SK-N-SH (cell line): Measurements from ENCODE around the gene DUSP1.

Experiments used
- FOXM1 ChIP-seq: IDR thresholded peaks from 2 replicates; pipeline ENCODE4 v1.4.0; 2012; ENCODE audit warnings: low read depth, mild to moderate bottlenecking
- GABPA ChIP-seq: IDR thresholded peaks from 2 replicates; pipeline ENCODE4 v1.4.0; 2012; ENCODE audit warnings: low read depth, mild to moderate bottlenecking
- NRF1 ChIP-seq: IDR thresholded peaks from 2 replicates; pipeline ENCODE4 v1.6.1; 2012; ENCODE audit warnings: low read depth, mild to moderate bottlenecking, low read length
- POLR2AphosphoS5 ChIP-seq: IDR thresholded peaks from 2 replicates; pipeline ENCODE4 v1.6.1; 2012; ENCODE audit warnings: low read depth, low read length
- RAD21 ChIP-seq: IDR thresholded peaks from 2 replicates; pipeline ENCODE4 v1.6.1; 2012; ENCODE audit warnings: mild to moderate bottlenecking, low read length
- SIN3A ChIP-seq: IDR thresholded peaks from 2 replicates; pipeline ENCODE4 v1.6.1; 2012; ENCODE audit warnings: low read depth, mild to moderate bottlenecking, low read length, moderate library complexity, borderline replicate concordance
- TEAD4 ChIP-seq: IDR thresholded peaks from 2 replicates; pipeline ENCODE4 v1.4.0; 2012; ENCODE audit warnings: mild to moderate bottlenecking, borderline replicate concordance; ENCODE audit not compliant: insufficient read depth
- YY1 ChIP-seq: IDR thresholded peaks from 2 replicates; pipeline ENCODE4 v1.4.0; 2012; ENCODE audit warnings: low read depth, mild to moderate bottlenecking
- TF ChIP-seq, protein P1 (sequence below): fragments of 200-600 bp; sonication (generic); IDR thresholded peaks from 2 replicates; pipeline ENCODE4 v1.6.1; 2017; ENCODE audit warnings: antibody characterized with exemption, mild to moderate bottlenecking, moderate library complexity

DNA sequence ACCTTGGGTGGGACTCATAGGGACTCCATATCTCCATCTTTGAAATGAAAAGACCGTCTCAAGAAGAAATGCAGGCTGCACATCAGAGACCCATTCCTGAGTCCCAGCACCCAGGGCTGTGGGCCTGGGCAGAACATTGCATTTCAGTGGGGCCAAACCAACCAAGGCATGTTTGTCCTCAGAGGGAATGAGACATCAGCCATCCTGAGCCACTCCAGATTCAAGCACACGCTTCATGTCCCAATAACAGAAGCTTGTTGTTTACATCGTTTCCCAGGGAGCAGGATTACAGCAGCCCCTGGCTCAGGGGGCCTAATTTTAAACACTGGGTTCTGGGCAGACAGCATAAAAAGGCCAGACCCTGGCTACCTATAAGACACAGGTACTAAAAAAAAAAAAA, 24.3 kb downstream of the DUSP1 start:
- TF ChIP-seq FOXM1 = no peak
- TF ChIP-seq, protein P1, sequence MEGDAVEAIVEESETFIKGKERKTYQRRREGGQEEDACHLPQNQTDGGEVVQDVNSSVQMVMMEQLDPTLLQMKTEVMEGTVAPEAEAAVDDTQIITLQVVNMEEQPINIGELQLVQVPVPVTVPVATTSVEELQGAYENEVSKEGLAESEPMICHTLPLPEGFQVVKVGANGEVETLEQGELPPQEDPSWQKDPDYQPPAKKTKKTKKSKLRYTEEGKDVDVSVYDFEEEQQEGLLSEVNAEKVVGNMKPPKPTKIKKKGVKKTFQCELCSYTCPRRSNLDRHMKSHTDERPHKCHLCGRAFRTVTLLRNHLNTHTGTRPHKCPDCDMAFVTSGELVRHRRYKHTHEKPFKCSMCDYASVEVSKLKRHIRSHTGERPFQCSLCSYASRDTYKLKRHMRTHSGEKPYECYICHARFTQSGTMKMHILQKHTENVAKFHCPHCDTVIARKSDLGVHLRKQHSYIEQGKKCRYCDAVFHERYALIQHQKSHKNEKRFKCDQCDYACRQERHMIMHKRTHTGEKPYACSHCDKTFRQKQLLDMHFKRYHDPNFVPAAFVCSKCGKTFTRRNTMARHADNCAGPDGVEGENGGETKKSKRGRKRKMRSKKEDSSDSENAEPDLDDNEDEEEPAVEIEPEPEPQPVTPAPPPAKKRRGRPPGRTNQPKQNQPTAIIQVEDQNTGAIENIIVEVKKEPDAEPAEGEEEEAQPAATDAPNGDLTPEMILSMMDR = no peak
- no peak for TF ChIP-seq TEAD4
- no peak for TF ChIP-seq YY1
- TF ChIP-seq SIN3A = no peak
- no peak for TF ChIP-seq NRF1
- no peak for TF ChIP-seq RAD21
- no peak for TF ChIP-seq POLR2AphosphoS5
- no peak for TF ChIP-seq GABPA
